H7 (cell line): Measurements from ENCODE around the gene PBLD. TPM values are rescaled to one million over a fixed set of nuclear protein-coding genes. Genes with fewer than 3 reads are reported as not detected.
A peak's percentile ranks its signal among the peaks of the same experiment; 100 is the strongest.
"Not testable (repeated sequence)": the region's sequence is repeated elsewhere in the genome, so short reads cannot be mapped to it uniquely, and the experiment has no call there.

Experiments
- DNase-seq: peaks from one replicate; pipeline ENCODE4 v3.0.0; 2012
- H3K27me3 ChIP-seq: 2 replicates; pipeline ENCODE4 v1.6.0; 2011; ENCODE audit warnings: mild to moderate bottlenecking, low read length; ENCODE audit not compliant: control insufficient read depth, insufficient read depth
- H3K36me3 ChIP-seq: replicated peaks from 2 replicates; pipeline ENCODE4 v1.5.1; 2011; ENCODE audit warnings: low read length; ENCODE audit not compliant: control insufficient read depth, insufficient read depth
- H3K4me3 ChIP-seq: 2 replicates; pipeline ENCODE4 v1.5.1; 2011; ENCODE audit warnings: low read depth, mild to moderate bottlenecking, control low read depth, low read length, moderate library complexity; ENCODE audit not compliant: insufficient read depth
- total RNA-seq: library from RNA; depleted of rRNA; stranded (reverse); fragments of >200 nt; shearing (Covaris generic); gene quantifications from 2 replicates; pipeline ENCODE4 v1.2.3, GENCODE V29; 2014

PBLD gene
- total RNA-seq, 1 experiment from 2014 or later = 1.4 TPM

DNA sequence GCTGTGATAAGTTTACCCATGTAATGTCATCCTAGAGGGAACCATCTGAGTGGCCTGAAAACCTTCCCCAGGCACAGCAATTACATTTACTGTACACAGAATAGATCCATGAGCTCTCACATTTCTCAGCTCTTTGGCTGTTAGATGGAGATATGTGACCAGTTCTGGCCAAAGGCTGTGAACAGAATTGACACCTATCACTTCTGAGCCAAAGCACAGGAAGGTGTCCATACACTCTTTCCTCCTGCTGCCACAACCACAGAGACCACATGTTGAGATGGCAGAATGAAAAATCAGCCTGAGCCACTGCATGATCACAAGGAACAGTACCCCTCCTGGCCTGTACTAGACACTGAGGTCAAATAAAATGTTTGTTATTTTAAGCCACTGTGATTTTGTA lies 56.5 kb downstream of the PBLD start:
- H3K27me3 ChIP-seq = no peaks in the 10 kb centered on the region
- H3K36me3 ChIP-seq = no peaks in the 10 kb centered on the region
- no peak for DNase-seq
- H3K4me3 ChIP-seq = no peak overlapping the region

DNA sequence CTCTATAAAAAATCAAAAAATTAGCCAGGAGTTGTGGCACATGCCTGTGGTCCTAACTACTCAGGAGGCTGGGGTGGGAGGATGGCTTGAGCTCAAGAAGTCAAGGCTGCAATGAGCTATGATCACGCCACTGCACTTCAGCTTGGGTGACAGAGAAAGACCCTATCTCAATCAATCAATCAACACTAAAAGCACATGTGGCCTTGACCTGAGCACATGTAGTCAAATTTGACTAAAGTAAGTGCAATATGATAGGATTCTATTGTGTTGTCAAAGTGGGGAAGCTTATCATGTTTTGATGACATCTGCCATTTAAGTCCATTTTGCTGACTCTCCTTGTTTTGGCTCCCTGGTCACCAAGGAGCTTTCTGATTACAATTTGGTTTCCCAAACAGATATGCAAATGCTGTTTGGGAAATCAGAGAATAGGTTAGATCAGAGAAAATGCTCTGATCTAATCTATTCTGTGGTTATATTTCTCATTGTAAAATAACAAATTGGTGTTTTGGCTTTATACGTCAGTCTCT lies 57.1 kb downstream of the PBLD start:
- H3K27me3 ChIP-seq = no peaks in the 10 kb centered on the region
- DNase-seq = no peak
- H3K4me3 ChIP-seq = no peak overlapping the region
- H3K36me3 ChIP-seq = no peaks in the 10 kb centered on the region

DNA sequence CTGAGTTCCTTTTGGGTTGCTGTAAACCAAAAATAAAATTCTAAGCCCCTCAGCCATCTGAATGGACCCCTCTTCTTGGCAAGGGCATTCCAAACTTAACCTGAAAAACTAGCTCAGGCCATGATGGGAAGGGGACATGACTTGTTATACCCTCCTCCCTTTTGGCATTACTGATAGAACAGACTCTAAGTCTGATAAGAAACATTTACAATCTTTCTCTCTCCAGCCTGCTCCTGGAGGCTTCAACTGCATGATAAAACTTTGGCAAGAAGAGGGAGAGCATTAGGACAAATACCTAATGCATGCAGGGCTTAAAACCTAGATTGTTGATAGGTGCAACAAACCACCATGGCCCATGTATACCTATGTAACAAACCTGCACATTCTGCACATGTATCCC lies 59.9 kb downstream of the PBLD start:
- DNase-seq = no peak
- Histone ChIP-seq H3K4me3 (no peak overlapping the region), H3K36me3 (no peaks in the 10 kb centered on the region), H3K27me3 (no peaks in the 10 kb centered on the region)

DNA sequence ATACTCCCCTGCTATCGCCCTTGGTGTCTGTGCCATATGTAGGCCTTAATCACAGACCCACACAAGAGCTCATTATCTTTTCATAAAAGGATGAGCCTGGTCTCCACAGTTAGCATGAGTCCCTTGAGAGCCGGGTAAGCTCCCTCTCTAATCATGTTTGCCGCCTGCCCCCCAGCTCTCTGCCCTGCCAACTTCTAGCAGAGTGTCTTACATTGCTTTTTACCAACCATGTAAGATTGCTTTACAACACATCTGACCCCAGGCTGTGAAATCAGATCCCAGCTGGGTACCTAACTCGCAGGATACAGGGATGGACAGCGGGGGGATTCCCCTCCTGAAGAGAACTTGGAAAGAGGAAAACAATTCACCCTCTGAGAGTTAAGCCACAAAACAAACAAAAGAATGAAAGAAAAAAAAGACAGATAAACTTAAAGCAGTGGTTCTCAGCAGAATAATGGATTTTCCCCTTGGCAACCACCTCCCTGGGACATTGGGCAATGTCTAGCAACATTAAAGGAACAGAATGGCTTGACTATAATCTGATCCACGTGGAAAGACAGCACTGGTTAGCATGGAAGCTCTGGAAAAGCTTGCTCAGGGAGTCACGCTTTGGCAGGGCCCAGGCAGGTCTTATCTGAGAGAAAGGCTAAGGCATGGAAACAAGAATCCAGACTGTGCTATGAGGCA lies 61.4 kb downstream of the PBLD start:
- peak; percentile 63 for DNase-seq
- Histone ChIP-seq H3K4me3 (no peak overlapping the region), H3K27me3 (no peaks in the 10 kb centered on the region), H3K36me3 (no peaks in the 10 kb centered on the region)

DNA sequence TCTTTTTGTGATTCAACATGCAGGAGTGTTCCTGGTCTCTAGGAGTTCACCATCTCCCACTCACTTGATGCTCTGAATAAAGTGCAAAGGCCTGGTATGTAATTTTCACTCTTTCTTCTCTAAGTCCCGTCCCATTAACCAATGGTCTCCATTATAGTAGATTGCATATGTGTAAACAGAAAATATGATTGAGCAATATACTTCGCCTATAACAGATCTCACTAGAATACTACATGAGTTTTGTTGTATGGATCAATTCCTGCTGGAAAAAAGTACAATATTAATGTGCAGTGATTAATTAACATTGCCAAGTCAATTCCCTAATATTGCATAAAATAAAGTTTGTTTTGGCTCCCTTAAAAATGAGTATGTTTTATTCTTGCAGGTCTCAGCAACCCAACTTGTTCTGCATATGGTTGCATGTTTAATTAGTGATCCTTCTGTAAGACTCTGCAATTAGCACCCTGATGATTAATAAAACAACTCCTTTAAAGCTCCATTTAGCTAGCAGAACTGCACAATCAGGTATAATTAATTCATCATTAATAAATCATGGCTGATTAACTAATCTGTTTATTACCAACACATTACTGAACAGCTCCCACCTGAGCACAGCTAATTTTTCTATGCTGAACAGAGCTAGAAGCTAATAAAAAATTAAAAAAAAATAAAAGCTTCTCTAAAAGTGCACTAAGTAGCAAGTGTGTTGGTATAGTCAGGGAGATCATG lies 63.0 kb downstream of the PBLD start:
- Histone ChIP-seq H3K36me3 (no peaks in the 10 kb centered on the region), H3K4me3 (no peak overlapping the region), H3K27me3 (no peaks in the 10 kb centered on the region)
- no peak for DNase-seq

DNA sequence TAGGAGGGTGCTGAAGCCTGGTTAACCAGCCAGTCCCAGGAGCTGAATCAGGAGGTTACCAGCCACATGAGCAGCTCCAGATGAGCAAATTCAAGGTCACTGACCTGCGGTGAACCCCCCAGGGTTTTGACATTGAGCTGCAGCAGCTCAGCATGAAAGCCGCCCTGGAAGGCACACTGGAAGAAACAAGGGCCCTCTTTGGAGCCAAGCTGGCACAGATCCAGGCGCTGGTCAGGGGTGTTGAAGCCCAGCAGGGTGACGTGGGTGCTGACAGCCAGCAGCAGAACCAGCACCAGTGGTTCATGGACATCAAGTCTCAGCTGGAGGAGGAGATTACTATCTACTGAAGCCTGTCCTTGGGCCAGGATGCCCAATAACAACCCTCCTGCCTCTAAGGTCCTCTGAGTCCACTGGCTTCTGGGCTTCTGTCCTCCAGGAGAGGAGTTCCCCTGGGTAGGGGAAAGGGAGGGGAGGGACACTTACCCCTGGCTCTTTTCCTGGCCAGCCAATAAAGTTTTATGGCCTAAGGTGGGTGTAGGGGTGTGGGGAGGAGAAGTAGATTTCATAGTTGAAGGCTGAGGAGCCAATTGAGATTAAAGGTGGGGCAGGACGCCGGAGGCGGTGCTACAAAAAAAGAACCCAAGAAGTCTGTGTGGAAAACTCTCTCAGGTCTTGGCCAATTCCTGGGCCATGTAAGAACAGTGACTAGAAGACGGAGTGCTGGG lies 71.4 kb downstream of the PBLD start:
- H3K27me3 ChIP-seq = no peaks in the 10 kb centered on the region
- DNase-seq = no peak
- H3K36me3 ChIP-seq = no peaks in the 10 kb centered on the region
- no peak overlapping the region for H3K4me3 ChIP-seq

DNA sequence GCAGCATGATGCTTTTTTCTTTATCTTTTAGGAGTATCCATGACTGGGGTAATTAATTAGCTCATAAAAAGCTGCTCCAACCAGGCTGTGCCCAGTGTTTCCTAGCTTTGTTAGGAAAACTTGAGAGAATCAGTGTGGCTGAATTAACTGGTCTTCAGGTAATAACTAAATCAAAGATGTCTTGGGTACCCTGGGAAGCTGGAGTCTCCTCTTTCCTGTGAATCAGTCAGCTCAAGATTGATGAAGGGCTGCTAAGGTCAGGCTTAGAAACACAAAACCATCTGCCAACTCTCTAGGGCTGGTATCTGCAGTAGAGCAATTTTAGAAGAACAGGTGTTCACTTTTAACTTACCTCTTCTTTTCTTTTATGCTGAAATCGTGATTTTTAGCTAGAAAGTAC lies 79.4 kb downstream of the PBLD start:
- no peak overlapping the region for H3K4me3 ChIP-seq
- H3K36me3 ChIP-seq = no peaks in the 10 kb centered on the region
- peaks cover 12% of the 10 kb centered on the region for H3K27me3 ChIP-seq
- no peak for DNase-seq

DNA sequence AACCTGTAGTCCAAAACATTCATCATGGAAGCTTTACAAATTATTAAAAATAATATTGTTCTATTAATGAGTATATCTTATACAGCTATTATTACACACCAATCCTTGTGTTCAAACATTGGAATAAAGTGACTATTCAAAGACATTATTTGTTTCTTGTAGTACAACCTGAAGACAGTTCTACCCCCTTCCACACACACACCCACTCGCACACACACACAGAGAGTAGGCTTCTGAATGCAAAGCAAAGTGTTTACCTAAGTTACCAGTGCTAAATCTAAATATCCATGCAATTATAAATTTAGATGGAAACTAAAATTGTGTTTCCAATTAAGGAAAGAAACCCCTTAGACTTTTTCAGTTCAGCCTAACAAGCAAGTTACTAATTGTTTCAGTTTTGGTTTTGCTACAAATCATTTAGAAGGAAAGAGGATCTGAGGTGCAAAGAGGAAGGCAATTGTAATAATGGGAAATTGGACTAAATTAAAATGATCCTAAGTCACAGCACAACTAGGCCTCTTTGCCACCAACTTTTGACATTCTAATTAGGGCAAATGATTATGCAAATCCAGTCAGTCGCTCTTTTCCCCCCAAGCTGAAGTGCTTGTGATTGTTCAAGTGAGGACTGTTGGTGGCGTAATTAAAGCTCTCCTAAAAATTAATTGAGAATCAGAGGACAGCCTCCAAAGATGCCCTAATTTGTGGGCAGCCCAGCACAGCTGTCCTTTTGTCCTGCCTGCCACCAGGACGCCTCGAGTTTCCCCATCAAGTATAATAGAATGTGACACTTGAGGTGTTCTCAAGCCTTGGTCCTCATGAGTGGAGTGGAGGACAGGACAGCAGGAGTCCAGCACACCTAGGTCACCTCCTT lies 80.9 kb downstream of the PBLD start:
- DNase-seq = no peak
- H3K27me3 ChIP-seq = peaks cover 12% of the 10 kb centered on the region
- H3K4me3 ChIP-seq = no peak overlapping the region
- no peaks in the 10 kb centered on the region for H3K36me3 ChIP-seq

DNA sequence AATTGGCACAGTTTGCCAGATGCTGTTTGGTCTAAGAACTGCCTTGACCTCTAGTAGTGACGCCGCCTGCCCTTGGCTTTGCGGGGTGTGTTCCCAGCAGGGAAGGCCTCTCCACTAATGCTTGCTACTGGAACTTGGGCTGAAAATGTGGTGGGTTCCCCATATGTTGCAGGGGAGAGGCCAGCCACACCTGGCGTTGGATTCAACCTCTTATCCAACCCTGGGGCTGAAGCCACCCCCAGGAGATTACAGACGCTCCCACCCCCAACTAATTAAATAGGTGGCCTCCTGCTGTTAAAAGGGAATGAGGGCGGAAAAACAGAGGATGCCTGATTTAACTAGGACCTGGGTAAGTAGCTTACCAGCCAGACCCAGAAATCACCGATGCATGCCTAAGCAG lies 81.6 kb downstream of the PBLD start:
- no peaks in the 10 kb centered on the region for H3K36me3 ChIP-seq
- no peak overlapping the region for H3K4me3 ChIP-seq
- peaks cover 12% of the 10 kb centered on the region for H3K27me3 ChIP-seq
- DNase-seq = peak; percentile 51

DNA sequence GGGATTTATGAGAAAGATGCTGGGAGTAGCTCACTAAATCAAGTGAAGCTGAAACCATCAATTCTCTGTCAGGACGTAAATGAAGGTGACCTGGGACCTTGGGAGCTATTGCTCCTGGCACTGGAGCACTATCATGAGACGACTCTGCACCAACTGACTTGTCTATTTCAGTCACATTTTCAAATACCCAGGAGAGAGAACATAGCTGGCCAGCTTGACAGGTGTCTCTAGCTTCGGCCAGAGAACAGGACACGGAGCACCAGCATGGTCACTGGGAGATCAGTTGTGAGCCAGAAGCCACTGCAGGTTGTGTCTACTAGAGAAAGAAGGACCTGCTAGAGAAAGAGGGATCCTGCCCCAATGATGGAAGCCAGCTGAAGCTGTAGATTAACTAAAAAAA lies 83.4 kb downstream of the PBLD start:
- no peak for DNase-seq
- peaks cover 12% of the 10 kb centered on the region for H3K27me3 ChIP-seq
- no peaks in the 10 kb centered on the region for H3K36me3 ChIP-seq
- no peak overlapping the region for H3K4me3 ChIP-seq

DNA sequence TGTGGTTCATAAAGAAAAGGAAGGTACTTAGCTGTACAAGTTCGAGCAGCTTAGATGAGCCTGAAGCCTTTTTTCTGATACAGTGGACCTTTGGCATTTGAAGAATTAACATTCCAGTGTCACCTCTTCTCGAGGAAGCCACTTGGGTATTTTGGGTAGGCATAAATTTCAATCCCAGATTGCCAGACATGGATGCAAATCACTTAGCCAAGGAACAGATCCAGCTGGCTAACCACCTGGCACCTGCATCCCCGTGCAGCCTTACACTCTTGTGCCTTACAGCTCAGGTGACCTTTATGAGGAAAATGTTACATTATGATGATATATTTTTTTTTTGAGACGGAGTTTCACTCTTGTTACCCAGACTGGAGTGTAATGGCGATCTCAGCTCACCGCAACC lies 84.8 kb downstream of the PBLD start:
- peaks cover 12% of the 10 kb centered on the region for H3K27me3 ChIP-seq
- H3K36me3 ChIP-seq = no peaks in the 10 kb centered on the region
- H3K4me3 ChIP-seq = no peak overlapping the region
- no peak for DNase-seq

DNA sequence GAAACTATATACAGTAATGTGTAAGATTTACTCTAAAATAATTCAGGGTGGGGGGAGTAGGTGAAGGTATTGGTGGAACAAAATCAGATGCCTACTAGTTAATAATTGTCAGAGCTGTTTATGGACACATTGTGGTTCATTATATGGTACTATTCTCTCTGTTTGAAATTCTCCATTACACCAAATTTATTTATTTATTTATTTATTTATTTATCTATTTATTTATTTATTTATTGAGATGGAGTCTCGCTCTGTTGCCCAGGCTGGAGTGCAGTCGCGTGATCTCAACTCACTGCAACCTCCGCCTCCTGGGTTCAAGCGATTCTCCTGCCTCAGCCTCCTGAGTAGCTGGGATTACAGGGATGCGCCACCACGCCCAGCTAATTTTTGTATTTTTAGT lies 86.3 kb downstream of the PBLD start:
- H3K4me3 ChIP-seq = not testable (repeated sequence)

DNA sequence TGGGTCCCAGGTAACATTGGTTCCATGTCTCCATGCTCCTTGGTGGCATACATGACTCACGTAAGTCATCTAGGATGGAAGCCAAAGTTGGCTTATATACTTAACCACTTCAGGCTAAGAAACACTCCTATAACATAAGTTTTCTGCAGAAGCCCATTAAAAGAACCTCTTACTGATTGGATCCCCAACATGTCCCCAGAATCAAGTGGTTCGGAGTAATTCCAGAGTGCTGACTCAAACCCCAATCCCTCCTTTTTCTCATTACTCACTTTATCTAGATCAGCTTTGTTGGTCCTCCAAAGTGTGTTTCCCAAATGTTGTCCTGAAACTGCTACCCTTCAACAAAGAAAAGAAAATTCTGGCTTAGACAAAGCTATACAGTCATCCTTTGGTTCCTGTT lies 90.7 kb downstream of the PBLD start:
- Histone ChIP-seq H3K27me3 (no peaks in the 10 kb centered on the region; the same call in 1 of the 2 replicates), H3K36me3 (no peaks in the 10 kb centered on the region), H3K4me3 (no peak overlapping the region)
- no peak for DNase-seq

More for the DNA sequence above, 86.3 kb downstream of the PBLD start:
- not testable (repeated sequence) for H3K36me3 ChIP-seq, DNase-seq, H3K27me3 ChIP-seq

DNA sequence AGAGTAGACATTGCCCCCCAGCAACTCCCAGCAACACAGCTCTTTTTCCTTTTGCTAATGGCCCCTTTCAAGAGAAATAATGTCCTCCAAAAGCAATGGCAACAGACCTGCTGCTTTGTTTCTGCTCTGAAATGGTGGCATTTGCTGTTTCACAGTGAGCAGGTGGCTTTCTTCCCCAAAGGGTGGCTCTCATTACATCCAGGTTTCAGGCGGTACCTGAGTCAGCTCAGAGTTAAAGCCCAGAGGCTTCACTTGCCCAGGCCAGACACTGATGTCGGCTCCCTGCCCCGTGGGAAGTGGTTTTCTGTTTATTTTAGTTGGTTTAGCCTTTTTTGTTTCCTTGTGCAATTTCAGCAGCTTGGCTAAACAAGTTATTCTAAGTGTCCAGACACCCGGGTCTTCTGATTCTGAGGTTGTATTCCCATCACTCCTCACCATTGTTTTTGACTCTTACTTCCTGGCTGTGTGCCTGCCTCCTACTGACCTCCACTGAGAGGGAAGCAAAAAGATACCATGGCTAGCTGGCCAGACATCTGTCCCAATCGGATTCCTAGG lies 93.1 kb downstream of the PBLD start:
- H3K36me3 ChIP-seq = no peaks in the 10 kb centered on the region
- no peaks in the 10 kb centered on the region; the same call in 1 of the 2 replicates for H3K27me3 ChIP-seq
- no peak for DNase-seq
- no peak overlapping the region for H3K4me3 ChIP-seq
